Breast epithelium (tissue), 4 donors: ENCODE data around the gene CDH13. TPM values are rescaled to one million over a fixed set of nuclear protein-coding genes. Genes with fewer than 3 reads are reported as not detected.

Experiments used
- DNase-seq, 2 donors: peaks; one replicate each; pipeline ENCODE4 v3.0.0-alpha.2; 2019; ENCODE audit warnings: low spot score in 2 of 2
- H3K27ac ChIP-seq, 2 donors: fragments of 200-600 bp; sonication (generic) in 1 of 2; one replicate each; pipeline ENCODE4 v1.5.1; 2016 to 2019; ENCODE audit warnings: mild to moderate bottlenecking in 1 of 2
- H3K27me3 ChIP-seq, 2 donors: fragments of 200-600 bp; sonication (generic) in 1 of 2; one replicate each; pipeline versions ENCODE4 v1.5.1 to v1.6.0; 2017 to 2019; ENCODE audit warnings: control low read depth in 1 of 2, mild to moderate bottlenecking in 1 of 2
- H3K36me3 ChIP-seq: fragments of 200-600 bp; one replicate; pipeline ENCODE4 v1.5.1; 2019
- H3K4me1 ChIP-seq, 2 donors: fragments of 200-600 bp; sonication (generic); one replicate each; pipeline ENCODE4 v1.5.1; 2016 to 2019; ENCODE audit warnings: control low read depth in 1 of 2
- H3K4me3 ChIP-seq, 3 donors: fragments of 200-600 bp; sonication (generic); 1 replicate in 2 of 3; 2 replicates in 1 of 3; pipeline ENCODE4 v1.5.1; 2016 to 2019; ENCODE audit warnings: mild to moderate bottlenecking in 3 of 3, moderate library complexity in 2 of 3
- H3K9me3 ChIP-seq, 2 donors: fragments of 200-600 bp; sonication (generic) in 1 of 2; one replicate each; pipeline ENCODE4 v1.5.1; 2016 to 2019; ENCODE audit warnings: control low read depth in 1 of 2
- CTCF ChIP-seq, 3 donors: fragments of 450-650 bp; IDR thresholded peaks; one replicate each; pipeline ENCODE4 v1.5.1; 2016 to 2017; ENCODE audit warnings: antibody characterized with exemption in 3 of 3, mild to moderate bottlenecking in 3 of 3, moderate library complexity in 3 of 3
- POLR2A ChIP-seq: fragments of 450-650 bp; IDR thresholded peaks from one replicate; pipeline ENCODE4 v1.6.1; 2016; ENCODE audit warnings: antibody characterized with exemption, mild to moderate bottlenecking, moderate library complexity
- POLR2AphosphoS5 ChIP-seq, 3 donors: sonication (generic); formaldehyde crosslinking; IDR thresholded peaks; one replicate each; pipeline ENCODE4 v1.6.1; 2017; ENCODE audit warnings: antibody characterized with exemption in 3 of 3
- intact Hi-C: fragments of 100-400 bp; cut with DNase I; formaldehyde crosslinking; loops from one replicate; pipeline ENCODE4 v1.15.1; 2023; ENCODE audit warnings: low total_unique reads
- total RNA-seq, 3 donors: library from RNA; depleted of rRNA; stranded (reverse); fragments of >200 nt; gene quantifications; one replicate each; pipeline ENCODE4 v1.1.0, GENCODE V29; 2016

CDH13 gene
- total RNA-seq, 3 donors from 2014 or later: 6.0 to 13.1 (median 11.5) TPM

GRCh38 chr16:82807311-82807710, 180.5 kb downstream of the CDH13 start:
- Histone ChIP-seq H3K4me1 (no peaks in the 10 kb centered on the region), H3K4me3 (no peak overlapping the region), H3K27ac (no peak overlapping the region), H3K9me3 (no peaks in the 10 kb centered on the region), H3K36me3 (no peaks in the 10 kb centered on the region), H3K27me3 (no peaks in the 10 kb centered on the region)
- TF ChIP-seq POLR2AphosphoS5 (IDR thresholded peaks at IDR 0.05): no peak
- no peak for TF ChIP-seq POLR2A
- TF ChIP-seq CTCF (IDR thresholded peaks at IDR 0.05): no peak
- intact Hi-C loops: no loop called here
- no peak for DNase-seq

DNA sequence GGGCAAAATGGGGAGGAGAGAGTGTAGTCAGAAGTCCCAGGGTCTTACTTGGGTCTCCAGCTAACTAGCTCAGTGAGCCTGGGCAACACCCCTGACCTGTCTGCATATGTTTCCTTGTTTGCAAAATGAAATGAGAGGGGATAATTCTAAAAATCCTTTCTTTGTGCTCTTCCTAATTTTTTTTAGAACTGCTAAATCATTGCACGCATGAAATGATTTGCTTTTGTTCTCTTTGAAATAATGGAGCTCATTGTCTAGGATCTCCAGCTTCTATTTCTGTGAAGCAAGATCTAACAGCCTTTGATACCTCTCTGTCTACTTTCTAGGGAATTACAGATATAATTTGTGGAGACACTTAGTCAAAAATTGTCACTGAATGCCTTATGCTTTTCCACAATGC, 181.3 kb downstream of the CDH13 start:
- Histone ChIP-seq H3K27ac (no peak overlapping the region), H3K9me3 (no peaks in the 10 kb centered on the region), H3K27me3 (no peaks in the 10 kb centered on the region), H3K4me3 (no peak overlapping the region), H3K4me1 (no peaks in the 10 kb centered on the region), H3K36me3 (no peaks in the 10 kb centered on the region)
- intact Hi-C loops: no loop called here
- DNase-seq: no peak
- TF ChIP-seq CTCF (IDR thresholded peaks at IDR 0.05): no peak
- TF ChIP-seq POLR2AphosphoS5 (IDR thresholded peaks at IDR 0.05): no peak
- no peak for TF ChIP-seq POLR2A

DNA sequence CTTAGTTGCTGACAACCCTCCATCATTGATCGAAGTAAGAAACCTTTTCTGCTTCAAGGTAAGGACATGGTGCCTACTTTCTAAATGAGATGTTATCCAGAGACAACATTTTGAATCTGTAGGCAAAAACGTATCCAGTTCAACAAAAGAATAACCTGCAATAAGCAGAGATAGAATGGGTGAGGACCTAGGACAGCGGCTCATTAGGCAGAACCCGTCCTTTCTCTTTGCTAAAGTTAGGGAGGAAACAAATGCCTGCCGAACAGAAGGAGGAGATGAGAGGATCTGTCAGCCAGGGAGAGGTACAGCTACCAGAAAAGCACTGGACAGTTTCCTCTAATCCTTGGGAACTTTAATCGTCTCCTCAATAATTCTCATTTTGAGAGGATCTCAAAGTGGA, 183.3 kb downstream of the CDH13 start:
- no peak for DNase-seq
- TF ChIP-seq POLR2A: no peak
- no peak for TF ChIP-seq CTCF (IDR thresholded peaks at IDR 0.05)
- no peak for TF ChIP-seq POLR2AphosphoS5 (IDR thresholded peaks at IDR 0.05)
- intact Hi-C loops: no loop called here

DNA sequence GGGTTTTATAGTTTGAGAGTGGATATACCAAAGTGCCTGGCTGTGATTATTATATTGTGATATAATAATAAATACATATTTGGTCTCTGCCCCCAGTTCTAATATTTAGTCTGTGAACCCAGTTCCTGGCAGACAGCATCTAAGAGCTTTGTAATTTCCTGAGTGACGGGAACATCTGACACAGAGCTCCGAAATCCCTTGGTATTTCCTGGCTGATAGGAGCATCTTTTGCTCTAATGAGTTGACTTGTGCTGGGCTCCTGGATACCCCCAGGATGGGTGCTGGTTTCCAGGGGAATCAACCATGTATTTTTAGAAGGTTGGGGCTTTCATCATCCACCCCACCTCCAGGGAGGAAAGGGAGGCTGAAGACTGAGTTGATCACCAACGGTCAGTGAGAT, 187.3 kb downstream of the CDH13 start:
- no peak for TF ChIP-seq CTCF (IDR thresholded peaks at IDR 0.05)
- no peak for TF ChIP-seq POLR2AphosphoS5 (IDR thresholded peaks at IDR 0.05)
- no peak for TF ChIP-seq POLR2A
- intact Hi-C loops: no loop called here

More for the DNA sequence above, 183.3 kb downstream of the CDH13 start:
- Histone ChIP-seq H3K9me3 (no peaks in the 10 kb centered on the region), H3K36me3 (no peaks in the 10 kb centered on the region), H3K27ac (no peak overlapping the region), H3K27me3 (no peaks in the 10 kb centered on the region), H3K4me1 (no peaks in the 10 kb centered on the region), H3K4me3 (no peak overlapping the region)

GRCh38 chr16:82819286-82819685, 192.5 kb downstream of the CDH13 start:
- H3K36me3 ChIP-seq: no peaks in the 10 kb centered on the region
- peaks cover 0 to 4% of the 10 kb centered on the region in 2 donors for H3K27me3 ChIP-seq
- H3K9me3 ChIP-seq: no peaks in the 10 kb centered on the region
- H3K4me1 ChIP-seq: no peaks in the 10 kb centered on the region
- no peak for DNase-seq
- TF ChIP-seq POLR2A (no peak), CTCF (IDR thresholded peaks at IDR 0.05) (no peak), POLR2AphosphoS5 (IDR thresholded peaks at IDR 0.05) (no peak)
- no peak overlapping the region for H3K27ac ChIP-seq
- H3K4me3 ChIP-seq: no peak overlapping the region
- intact Hi-C loops: no loop called here

More for the DNA sequence above, 187.3 kb downstream of the CDH13 start:
- no peaks in the 10 kb centered on the region for H3K4me1 ChIP-seq
- no peaks in the 10 kb centered on the region for H3K9me3 ChIP-seq
- no peaks in the 10 kb centered on the region for H3K27me3 ChIP-seq
- H3K27ac ChIP-seq: no peak overlapping the region
- no peak for DNase-seq
- H3K4me3 ChIP-seq: no peak overlapping the region
- H3K36me3 ChIP-seq: no peaks in the 10 kb centered on the region
